CD4-positive, CD25-positive, alpha-beta regulatory T cell (primary cell): ENCODE results near the gene DIP2B. TPM values are rescaled to one million over a fixed set of nuclear protein-coding genes. Genes with fewer than 3 reads are reported as not detected.

Experiments used
- ATAC-seq, 2 donors: fragments of 150-1000 bp; cut with Tn5 transposase; one replicate each; pipeline ENCODE4 v1.10.0; 2021; ENCODE audit warnings: low read depth in 2 of 2, moderate number of reproducible peaks in 2 of 2, moderate library complexity in 1 of 2
- DNase-seq, 3 donors: peaks; one replicate each; pipeline versions ENCODE4 v3.0.0 to v3.0.0-alpha.2; 2012 to 2022; ENCODE audit warnings: mixed read lengths in 1 of 3
- H3K27ac ChIP-seq: one replicate; pipeline ENCODE4 v1.7.0; 2013; ENCODE audit warnings: mild to moderate bottlenecking, low read length; ENCODE audit not compliant: insufficient read depth, poor library complexity, severe bottlenecking
- H3K27me3 ChIP-seq: one replicate; pipeline ENCODE4 v1.7.0; 2013; ENCODE audit warnings: low read length; ENCODE audit not compliant: control insufficient read depth, insufficient read depth
- H3K36me3 ChIP-seq: one replicate; pipeline ENCODE4 v1.7.0; 2013; ENCODE audit warnings: mild to moderate bottlenecking, low read length, moderate library complexity; ENCODE audit not compliant: control insufficient read depth, insufficient read depth
- H3K4me1 ChIP-seq: 2 replicates; pipeline ENCODE4 v1.7.0; 2013; ENCODE audit warnings: mild to moderate bottlenecking, low read length; ENCODE audit not compliant: insufficient read depth, control insufficient read depth, poor library complexity, severe bottlenecking
- H3K4me3 ChIP-seq: one replicate; pipeline ENCODE4 v1.7.0; 2013; ENCODE audit warnings: low read depth, mild to moderate bottlenecking, low read length, moderate library complexity
- H3K9me3 ChIP-seq, 2 experiments: 1 replicate in 1 of 2; 2 replicates in 1 of 2; pipeline ENCODE4 v1.7.0; 2013; ENCODE audit warnings: low read length in 2 of 2, mild to moderate bottlenecking in 1 of 2, moderate library complexity in 1 of 2; ENCODE audit not compliant: control insufficient read depth in 2 of 2
- H3K27ac Mint-ChIP-seq, 3 donors: one replicate each; pipeline ENCODE4 v1.8.0; 2020 to 2022; ENCODE audit warnings: mild to moderate bottlenecking in 3 of 3, mixed read lengths in 3 of 3, moderate library complexity in 2 of 3
- H3K27me3 Mint-ChIP-seq: one replicate; pipeline ENCODE4 v1.8.0; 2022; ENCODE audit warnings: mild to moderate bottlenecking, mixed read lengths
- H3K36me3 Mint-ChIP-seq: one replicate; pipeline ENCODE4 v1.8.0; 2020; ENCODE audit warnings: mixed read lengths
- H3K4me1 Mint-ChIP-seq, 4 donors: one replicate each; pipeline ENCODE4 v1.8.0; 2020 to 2022; ENCODE audit warnings: mixed read lengths in 4 of 4, mild to moderate bottlenecking in 1 of 4
- H3K4me3 Mint-ChIP-seq, 4 donors: one replicate each; pipeline ENCODE4 v1.8.0; 2020 to 2022; ENCODE audit warnings: mild to moderate bottlenecking in 4 of 4, mixed read lengths in 4 of 4, moderate library complexity in 3 of 4
- H3K9me3 Mint-ChIP-seq, 7 donors: one replicate each; pipeline ENCODE4 v1.8.0; 2020 to 2022; ENCODE audit warnings: mixed read lengths in 7 of 7, mild to moderate bottlenecking in 3 of 7, moderate library complexity in 2 of 7
- polyA plus RNA-seq, 4 donors: library from polyadenylated mRNA; unstranded; fragments of 300-500 nt; fragmentation: Illumina TruSeq; gene quantifications; one replicate each; pipeline ENCODE4 v1.2.3, GENCODE V29; 2021
- total RNA-seq: library from RNA; stranded (reverse); gene quantifications from one replicate; pipeline ENCODE4 v1.2.3, GENCODE V29; 2022

The DIP2B gene
- total RNA-seq (47.5 TPM), polyA plus RNA-seq (10 to 100 TPM; 12.2 to 19.0 (median 14.8) TPM)

GRCh38 chr12:50504798-50505674 lies at the start of gene DIP2B:
Gene DIP2B (plus strand): TSS chr12:50504985. CDS start chr12:50505141, 156 bp downstream.
- DNase-seq (peak; percentile 93 to 95 (median 94)), ATAC-seq (peak; percentile 92 to 93)
- Histone ChIP-seq H3K36me3 (no peaks in the 10 kb centered on the region), H3K4me1 (peaks cover 48% of the 10 kb centered on the region), H3K4me3 (peak within 1 kb of the TSS; percentile 95), H3K27me3 (no peaks in the 10 kb centered on the region), H3K9me3 (peaks cover 0 to 1% of the 10 kb centered on the region in 2 experiments), H3K27ac (peak within 1 kb of the TSS; percentile 85)
- H3K4me1 Mint-ChIP-seq, result peaks cover 34 to 50% (median 42%) of the 10 kb centered on the region in 4 donors
- H3K9me3 Mint-ChIP-seq, result peaks cover 0 to 3% (median 0%) of the 10 kb centered on the region in 7 donors
- peaks cover 7% of the 10 kb centered on the region for H3K36me3 Mint-ChIP-seq
- peak within 1 kb of the TSS; percentile 88 to 99 (median 98) for H3K4me3 Mint-ChIP-seq
- peak within 1 kb of the TSS; percentile 87 to 96 (median 94) for H3K27ac Mint-ChIP-seq
- no peaks in the 10 kb centered on the region for H3K27me3 Mint-ChIP-seq

- Histone ChIP-seq H3K4me1 (no peaks in the 10 kb centered on the region), H3K9me3 (no peaks in the 10 kb centered on the region), H3K27me3 (no peaks in the 10 kb centered on the region), H3K27ac (no peak overlapping the region), H3K36me3 (peaks cover 21% of the 10 kb centered on the region), H3K4me3 (no peak overlapping the region)
- Mint-ChIP-seq H3K4me3 (no peak overlapping the region), H3K27ac (no peak overlapping the region), H3K36me3 (peaks cover 22% of the 10 kb centered on the region), H3K9me3 (no peaks in the 10 kb centered on the region), H3K27me3 (no peaks in the 10 kb centered on the region), H3K4me1 (peaks cover 0 to 2% (median 0%) of the 10 kb centered on the region in 4 donors)
- ATAC-seq (no peak), DNase-seq (no peak)
Measured at GRCh38 chr12:50458606-50459005, 46.2 kb upstream of the DIP2B start.

GRCh38 chr12:50467439-50467838 lies 37.3 kb upstream of the DIP2B start:
- ATAC-seq (no peak), DNase-seq (no peak)
- Histone ChIP-seq H3K9me3 (no peaks in the 10 kb centered on the region), H3K27me3 (no peaks in the 10 kb centered on the region), H3K36me3 (peaks cover 21% of the 10 kb centered on the region), H3K4me3 (no peak overlapping the region), H3K4me1 (no peaks in the 10 kb centered on the region), H3K27ac (no peak overlapping the region)
- H3K4me3 Mint-ChIP-seq, result no peak overlapping the region
- H3K27me3 Mint-ChIP-seq, result no peaks in the 10 kb centered on the region
- H3K9me3 Mint-ChIP-seq, result no peaks in the 10 kb centered on the region
- peak overlapping the region in 1 of 3 donors; percentile 36 for H3K27ac Mint-ChIP-seq
- H3K36me3 Mint-ChIP-seq, result peaks cover 37% of the 10 kb centered on the region
- peaks cover 0 to 14% (median 0%) of the 10 kb centered on the region in 4 donors for H3K4me1 Mint-ChIP-seq

- Mint-ChIP-seq H3K4me1 (peaks cover 0 to 3% (median 1%) of the 10 kb centered on the region in 4 donors), H3K27me3 (no peaks in the 10 kb centered on the region), H3K27ac (peak overlapping the region in 1 of 3 donors; percentile 89), H3K9me3 (no peaks in the 10 kb centered on the region), H3K36me3 (peaks cover 31% of the 10 kb centered on the region), H3K4me3 (no peak overlapping the region)
- ATAC-seq (no peak), DNase-seq (no peak)
- H3K9me3 ChIP-seq, result no peaks in the 10 kb centered on the region
- H3K36me3 ChIP-seq, result peaks cover 44% of the 10 kb centered on the region
- no peaks in the 10 kb centered on the region for H3K27me3 ChIP-seq
- H3K4me3 ChIP-seq, result no peak overlapping the region
- H3K27ac ChIP-seq, result no peak overlapping the region
- no peaks in the 10 kb centered on the region for H3K4me1 ChIP-seq
Measured at GRCh38 chr12:50477241-50477832, 27.4 kb upstream of the DIP2B start.

GRCh38 chr12:50482571-50482970 lies 22.2 kb upstream of the DIP2B start:
- no peaks in the 10 kb centered on the region for H3K9me3 ChIP-seq
- no peak overlapping the region for H3K27ac ChIP-seq
- H3K4me1 Mint-ChIP-seq, result no peaks in the 10 kb centered on the region
- no peak overlapping the region for H3K4me3 ChIP-seq
- peak overlapping the region in 1 of 3 donors; percentile 60 for H3K27ac Mint-ChIP-seq
- H3K27me3 ChIP-seq, result no peaks in the 10 kb centered on the region
- peaks cover 4% of the 10 kb centered on the region for H3K36me3 ChIP-seq
- ATAC-seq, result no peak
- H3K9me3 Mint-ChIP-seq, result peaks cover 0 to 3% (median 0%) of the 10 kb centered on the region in 7 donors
- H3K4me1 ChIP-seq, result no peaks in the 10 kb centered on the region
- no peaks in the 10 kb centered on the region for H3K27me3 Mint-ChIP-seq
- H3K4me3 Mint-ChIP-seq, result no peak overlapping the region
- no peak for DNase-seq
- H3K36me3 Mint-ChIP-seq, result peaks cover 8% of the 10 kb centered on the region

- H3K4me3 ChIP-seq, result no peak overlapping the region
- Mint-ChIP-seq H3K36me3 (peaks cover 7% of the 10 kb centered on the region), H3K4me1 (no peaks in the 10 kb centered on the region), H3K27me3 (no peaks in the 10 kb centered on the region), H3K9me3 (peaks cover 0 to 3% (median 0%) of the 10 kb centered on the region in 7 donors), H3K27ac (no peak overlapping the region), H3K4me3 (no peak overlapping the region)
- DNase-seq (no peak), ATAC-seq (no peak)
- no peaks in the 10 kb centered on the region for H3K27me3 ChIP-seq
- H3K36me3 ChIP-seq, result no peaks in the 10 kb centered on the region
- H3K27ac ChIP-seq, result no peak overlapping the region
- no peaks in the 10 kb centered on the region for H3K4me1 ChIP-seq
- no peaks in the 10 kb centered on the region for H3K9me3 ChIP-seq
Measured at GRCh38 chr12:50483488-50483887, 21.3 kb upstream of the DIP2B start.

GRCh38 chr12:50488801-50489200 lies 16.0 kb upstream of the DIP2B start:
- Mint-ChIP-seq H3K4me3 (no peak overlapping the region), H3K27ac (no peak overlapping the region), H3K36me3 (no peaks in the 10 kb centered on the region), H3K4me1 (no peaks in the 10 kb centered on the region), H3K9me3 (peaks cover 2 to 21% (median 11%) of the 10 kb centered on the region in 7 donors), H3K27me3 (peaks cover 4% of the 10 kb centered on the region)
- Histone ChIP-seq H3K4me3 (no peak overlapping the region), H3K27ac (no peak overlapping the region), H3K27me3 (no peaks in the 10 kb centered on the region), H3K4me1 (no peaks in the 10 kb centered on the region), H3K9me3 (peaks cover 20 to 23% of the 10 kb centered on the region in 2 experiments), H3K36me3 (no peaks in the 10 kb centered on the region)
- no peak for ATAC-seq
- no peak for DNase-seq
